ENCODE measurements around the gene TBC1D23. TPM values are rescaled to one million over a fixed set of nuclear protein-coding genes. Genes with fewer than 3 reads are reported as not detected.

Gene TBC1D23
- total RNA-seq, 1 donor: 76.4 TPM

- DNase-seq (ENCODE audit: low read depth): no peak
- TF ChIP-seq CTCF (IDR thresholded peaks at IDR 0.05; ENCODE audit: insufficient read depth, low read length): no peak
- H3K4me3 ChIP-seq (ENCODE audit: low read depth, low read length): no peak overlapping the region
Measured at GRCh38 chr3:100366424-100366823, 105.6 kb downstream of the TBC1D23 start.

GRCh38 chr3:100368441-100368840 lies 107.6 kb downstream of the TBC1D23 start:
- H3K4me3 ChIP-seq (ENCODE audit: low read depth, low read length): no peak overlapping the region
- TF ChIP-seq CTCF (IDR thresholded peaks at IDR 0.05; ENCODE audit: insufficient read depth, low read length): no peak
- no peak for DNase-seq (ENCODE audit: low read depth)

GRCh38 chr3:100370756-100371155 lies 110.0 kb downstream of the TBC1D23 start:
- no peak for TF ChIP-seq CTCF (IDR thresholded peaks at IDR 0.05; ENCODE audit: insufficient read depth, low read length)
- no peak overlapping the region for H3K4me3 ChIP-seq (ENCODE audit: low read depth, low read length)
- DNase-seq (ENCODE audit: low read depth): no peak

DNA sequence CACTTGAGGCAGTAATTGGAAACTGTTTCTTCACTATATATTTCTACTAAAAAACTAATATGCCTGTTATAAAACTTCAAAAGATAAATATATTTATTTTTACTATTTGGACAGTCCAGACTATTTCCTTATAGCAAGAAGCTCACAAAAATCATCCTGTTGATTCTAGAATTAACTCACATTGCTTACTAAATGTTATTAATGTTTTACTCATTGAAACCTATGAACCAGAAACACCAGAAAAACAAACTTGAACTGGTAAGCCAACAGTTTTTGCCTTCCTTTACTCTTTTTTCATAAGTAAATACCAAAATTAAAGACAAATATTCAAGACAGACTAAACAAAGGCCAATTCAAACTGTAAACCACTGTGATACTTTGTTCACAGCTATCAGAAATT lies 113.7 kb downstream of the TBC1D23 start:
- H3K4me3 ChIP-seq (ENCODE audit: low read depth, low read length): no peak overlapping the region
- no peak for TF ChIP-seq CTCF (IDR thresholded peaks at IDR 0.05; ENCODE audit: insufficient read depth, low read length)
- no peak for DNase-seq (ENCODE audit: low read depth)

Other genes starting within 250 kb of the TBC1D23 start
- gene FILIP1L, start 146.5 kb upstream of the TBC1D23 start, total RNA-seq (ENCODE audit: low replicate concordance): 15.2 and 34.3 TPM in 2 replicates
- gene NIT2, start 73.8 kb downstream of the TBC1D23 start, total RNA-seq (ENCODE audit: low replicate concordance): 15.2 and 27.7 TPM in 2 replicates
- 62.0 and 64.5 TPM in 2 replicates for gene TOMM70, start 140.1 kb downstream of the TBC1D23 start, total RNA-seq (ENCODE audit: low replicate concordance)
- 3.0 and 11.0 TPM in 2 replicates for gene LNP1, start 140.5 kb downstream of the TBC1D23 start, total RNA-seq (ENCODE audit: low replicate concordance)
- 13.7 and 50.6 TPM in 2 replicates for gene TMEM45A, start 231.6 kb downstream of the TBC1D23 start, total RNA-seq (ENCODE audit: low replicate concordance)

Data from fibroblast of the aortic adventitia (primary cell).